ENCODE data around the gene SLC9A9.

SLC9A9 gene

DNA sequence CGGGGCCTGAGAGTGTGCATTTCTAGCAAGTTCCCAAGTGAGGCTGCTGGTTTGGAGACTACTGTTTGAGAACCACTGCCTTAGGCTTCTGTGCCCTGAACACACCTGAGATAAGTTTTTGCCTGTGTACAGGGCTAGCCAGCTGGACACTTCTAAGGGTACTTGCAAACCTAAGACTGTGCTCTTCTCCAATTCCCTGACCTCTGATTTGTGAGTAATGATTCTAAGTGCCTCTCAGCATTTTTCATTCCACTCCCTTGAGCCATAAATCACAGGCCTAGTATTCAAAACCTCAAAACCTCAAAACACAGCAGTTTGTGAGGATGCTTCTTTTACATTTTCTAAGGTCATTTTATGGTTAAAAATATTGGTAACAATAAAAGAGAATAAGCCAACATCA lies 580.3 kb downstream of the SLC9A9 start:
- H3K4me1 ChIP-seq (ENCODE audit: control extremely low read depth in 1 of 4, control insufficient read depth in 4 of 4, insufficient read depth in 4 of 4, low read length in 3 of 4): peaks cover 0 to 4% (median 0%) of the 10 kb centered on the region in 4 experiments
- no peak overlapping the region for H3K27ac ChIP-seq (ENCODE audit: insufficient read depth in 1 of 2, low read depth in 1 of 2, low read length in 2 of 2, poor library complexity in 1 of 2, severe bottlenecking in 2 of 2)
- no peaks in the 10 kb centered on the region for H3K27me3 ChIP-seq (replicated peaks in 2 of 5; ENCODE audit: control insufficient read depth in 4 of 5, insufficient read depth in 5 of 5, low read length in 4 of 5)
- CTCF ChIA-PET: interaction anchor here (0.7 to 1.2 kb wide), 2 partner anchors 9 to 10 kb away, joined by 3 read pairs; no protein-coding TSS in a partner anchor
- POLR2A ChIA-PET: no interaction called here
- DNase-seq: no peak
- peaks cover 0 to 2% (median 0%) of the 10 kb centered on the region in 4 experiments for H3K36me3 ChIP-seq (ENCODE audit: control insufficient read depth in 4 of 4, insufficient read depth in 4 of 4, low read length in 3 of 4)
- no peaks in the 10 kb centered on the region for H3K9me3 ChIP-seq (ENCODE audit: control extremely low read depth in 1 of 5, control insufficient read depth in 4 of 5, insufficient read depth in 2 of 5, low read depth in 1 of 5, low read length in 4 of 5)
- WGBS (ENCODE audit: insufficient coverage): 100% methylated on average over 1 of the region's 1 CpG
- H3K4me3 ChIP-seq (ENCODE audit: control insufficient read depth in 1 of 7, extremely low read depth in 1 of 7, insufficient read depth in 4 of 7, low read depth in 2 of 7, low read length in 6 of 7): no peak overlapping the region

DNA sequence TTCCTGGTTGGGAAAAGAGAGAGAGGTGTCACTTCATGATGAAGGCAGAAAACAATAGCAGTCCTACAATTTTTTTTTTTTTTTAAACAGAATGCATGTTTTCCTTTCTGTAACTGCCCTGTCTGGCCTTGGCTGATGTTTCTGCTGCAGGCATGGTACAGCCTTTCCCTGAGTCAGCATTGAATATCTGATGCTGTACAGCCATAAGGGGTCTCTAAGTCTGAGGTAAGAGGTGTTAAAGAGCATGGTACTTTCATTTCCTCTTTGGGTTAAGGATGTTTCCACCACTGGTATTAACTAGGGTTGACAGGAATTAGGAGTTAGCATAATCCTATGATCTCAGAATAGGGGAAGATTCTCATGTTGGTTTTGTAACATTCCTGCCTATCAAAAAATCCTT lies 581.3 kb downstream of the SLC9A9 start:
- Histone ChIP-seq H3K9me3 (ENCODE audit: control extremely low read depth in 1 of 5, control insufficient read depth in 4 of 5, insufficient read depth in 2 of 5, low read depth in 1 of 5, low read length in 4 of 5) (no peaks in the 10 kb centered on the region), H3K4me1 (ENCODE audit: control extremely low read depth in 1 of 4, control insufficient read depth in 4 of 4, insufficient read depth in 4 of 4, low read length in 3 of 4) (peaks cover 0 to 4% (median 0%) of the 10 kb centered on the region in 4 experiments), H3K27ac (ENCODE audit: insufficient read depth in 1 of 2, low read depth in 1 of 2, low read length in 2 of 2, poor library complexity in 1 of 2, severe bottlenecking in 2 of 2) (no peak overlapping the region), H3K4me3 (ENCODE audit: control insufficient read depth in 1 of 7, extremely low read depth in 1 of 7, insufficient read depth in 4 of 7, low read depth in 2 of 7, low read length in 6 of 7) (no peak overlapping the region), H3K36me3 (ENCODE audit: control insufficient read depth in 4 of 4, insufficient read depth in 4 of 4, low read length in 3 of 4) (peaks cover 0 to 2% (median 0%) of the 10 kb centered on the region in 4 experiments), H3K27me3 (replicated peaks in 2 of 5; ENCODE audit: control insufficient read depth in 4 of 5, insufficient read depth in 5 of 5, low read length in 4 of 5) (no peaks in the 10 kb centered on the region)
- CTCF ChIA-PET: interaction anchor here (0.6 kb wide), 4 partner anchors 109 to 1602 kb away, joined by 3 to 5 read pairs (median 4); no protein-coding TSS in a partner anchor
- DNase-seq: no peak
- POLR2A ChIA-PET: no interaction called here

DNA sequence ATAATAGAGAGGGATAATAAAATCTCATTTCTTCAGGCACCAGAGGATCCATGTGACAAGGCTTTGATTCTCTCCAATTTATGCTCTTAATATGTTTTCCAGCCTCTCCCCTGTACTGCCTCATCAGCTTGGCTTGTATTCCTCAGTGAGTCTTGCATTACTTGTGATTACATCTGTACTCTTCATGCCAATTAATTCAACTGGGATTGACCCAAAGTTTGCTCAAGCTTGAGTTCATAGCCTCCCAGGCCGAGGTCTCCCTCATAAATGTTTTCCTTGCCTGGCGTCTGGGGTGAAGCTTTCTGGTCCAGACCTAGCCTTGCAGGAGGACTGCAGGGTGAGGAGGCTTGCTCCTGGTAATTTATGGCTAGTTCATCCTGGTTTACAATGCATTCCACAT lies 581.8 kb downstream of the SLC9A9 start:
- Histone ChIP-seq H3K36me3 (ENCODE audit: control insufficient read depth in 4 of 4, insufficient read depth in 4 of 4, low read length in 3 of 4) (peaks cover 0 to 2% (median 0%) of the 10 kb centered on the region in 4 experiments), H3K4me1 (ENCODE audit: control extremely low read depth in 1 of 4, control insufficient read depth in 4 of 4, insufficient read depth in 4 of 4, low read length in 3 of 4) (peaks cover 0 to 4% (median 0%) of the 10 kb centered on the region in 4 experiments), H3K27ac (ENCODE audit: insufficient read depth in 1 of 2, low read depth in 1 of 2, low read length in 2 of 2, poor library complexity in 1 of 2, severe bottlenecking in 2 of 2) (no peak overlapping the region), H3K27me3 (replicated peaks in 2 of 5; ENCODE audit: control insufficient read depth in 4 of 5, insufficient read depth in 5 of 5, low read length in 4 of 5) (no peaks in the 10 kb centered on the region), H3K4me3 (ENCODE audit: control insufficient read depth in 1 of 7, extremely low read depth in 1 of 7, insufficient read depth in 4 of 7, low read depth in 2 of 7, low read length in 6 of 7) (no peak overlapping the region), H3K9me3 (ENCODE audit: control extremely low read depth in 1 of 5, control insufficient read depth in 4 of 5, insufficient read depth in 2 of 5, low read depth in 1 of 5, low read length in 4 of 5) (no peaks in the 10 kb centered on the region)
- DNase-seq: no peak
- POLR2A ChIA-PET: no interaction called here
- 100% methylated on average over 2 of the region's 2 CpGs for WGBS (ENCODE audit: insufficient coverage)
- CTCF ChIA-PET: interaction anchor here (0.6 to 1.5 kb wide), 5 partner anchors 14 to 1603 kb away, joined by 3 to 5 read pairs (median 3); no protein-coding TSS in a partner anchor

GRCh38 chr3:143265501-143266070 lies 582.7 kb downstream of the SLC9A9 start:
- peaks cover 0 to 4% (median 0%) of the 10 kb centered on the region in 4 experiments for H3K4me1 ChIP-seq (ENCODE audit: control extremely low read depth in 1 of 4, control insufficient read depth in 4 of 4, insufficient read depth in 4 of 4, low read length in 3 of 4)
- H3K36me3 ChIP-seq (ENCODE audit: control insufficient read depth in 4 of 4, insufficient read depth in 4 of 4, low read length in 3 of 4): peaks cover 0 to 2% (median 0%) of the 10 kb centered on the region in 4 experiments
- no peaks in the 10 kb centered on the region for H3K9me3 ChIP-seq (ENCODE audit: control extremely low read depth in 1 of 5, control insufficient read depth in 4 of 5, insufficient read depth in 2 of 5, low read depth in 1 of 5, low read length in 4 of 5)
- CTCF ChIA-PET: interaction anchor here (1.5 kb wide), 1 partner anchor 14 kb away, joined by 3 read pairs; no protein-coding TSS in a partner anchor
- no peak overlapping the region for H3K4me3 ChIP-seq (ENCODE audit: control insufficient read depth in 1 of 7, extremely low read depth in 1 of 7, insufficient read depth in 4 of 7, low read depth in 2 of 7, low read length in 6 of 7)
- POLR2A ChIA-PET: no interaction called here
- H3K27me3 ChIP-seq (replicated peaks in 2 of 5; ENCODE audit: control insufficient read depth in 4 of 5, insufficient read depth in 5 of 5, low read length in 4 of 5): no peaks in the 10 kb centered on the region
- DNase-seq: no peak
- 97% methylated on average over 5 of the region's 7 CpGs for WGBS (ENCODE audit: insufficient coverage)
- H3K27ac ChIP-seq (ENCODE audit: insufficient read depth in 1 of 2, low read depth in 1 of 2, low read length in 2 of 2, poor library complexity in 1 of 2, severe bottlenecking in 2 of 2): no peak overlapping the region

DNA sequence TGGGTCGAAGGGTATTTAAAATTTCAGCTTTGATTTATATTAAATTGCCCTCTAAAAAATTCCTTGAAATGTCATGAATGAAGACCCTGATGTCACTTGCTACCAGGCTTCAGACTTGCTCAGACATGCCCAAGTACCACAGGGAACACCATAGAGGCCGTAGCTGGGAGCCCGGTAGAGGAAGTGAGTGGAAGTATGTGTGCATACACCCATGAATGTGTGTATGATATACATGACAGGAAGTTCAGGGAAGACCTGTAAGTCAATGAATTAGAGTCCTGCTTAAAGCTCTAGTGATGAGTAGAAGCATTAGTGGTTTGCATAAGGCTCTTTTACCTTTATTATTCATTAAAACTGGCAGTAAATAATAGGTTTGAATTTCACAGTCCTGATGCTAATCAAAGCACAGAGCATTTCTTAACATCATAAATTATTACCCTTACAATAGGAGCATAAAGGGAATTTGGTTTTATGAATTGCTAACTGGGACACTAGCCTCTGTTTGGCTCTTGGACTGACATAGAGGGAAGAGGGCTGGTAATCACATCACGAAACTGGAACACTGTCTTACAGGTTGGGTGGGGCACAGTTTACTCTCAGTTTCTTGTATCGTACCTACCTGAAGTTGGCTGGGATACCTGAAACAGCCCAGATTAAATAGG lies 584.3 kb downstream of the SLC9A9 start:
- CTCF ChIA-PET: no interaction called here
- no peaks in the 10 kb centered on the region for H3K27me3 ChIP-seq (replicated peaks in 2 of 5; ENCODE audit: control insufficient read depth in 4 of 5, insufficient read depth in 5 of 5, low read length in 4 of 5)
- 96% methylated on average over 3 of the region's 5 CpGs for WGBS (ENCODE audit: insufficient coverage)

DNA sequence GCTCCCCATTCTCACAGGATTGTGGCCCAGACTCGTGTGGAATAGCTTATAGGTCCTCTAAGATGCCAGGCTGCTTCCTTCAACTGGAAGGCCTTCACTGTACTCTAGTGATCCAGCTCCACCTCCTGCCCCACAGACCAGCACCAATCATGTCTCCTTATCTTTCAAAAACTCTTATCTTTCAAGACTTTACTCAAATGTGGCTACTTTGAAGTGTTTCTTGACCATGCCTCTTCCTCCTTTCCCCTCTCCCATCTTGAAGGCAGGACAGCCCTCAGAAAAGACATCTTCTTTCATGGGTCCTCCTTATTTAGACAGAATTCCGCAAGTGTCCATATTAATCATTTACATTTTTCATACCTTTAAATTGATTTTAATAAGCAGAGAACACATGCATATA lies 586.4 kb downstream of the SLC9A9 start:
- no peak for DNase-seq
- H3K9me3 ChIP-seq (ENCODE audit: control extremely low read depth in 1 of 5, control insufficient read depth in 4 of 5, insufficient read depth in 2 of 5, low read depth in 1 of 5, low read length in 4 of 5): no peaks in the 10 kb centered on the region
- H3K36me3 ChIP-seq (ENCODE audit: control insufficient read depth in 4 of 4, insufficient read depth in 4 of 4, low read length in 3 of 4): peaks cover 0 to 2% (median 0%) of the 10 kb centered on the region in 4 experiments
- H3K27me3 ChIP-seq (replicated peaks in 2 of 5; ENCODE audit: control insufficient read depth in 4 of 5, insufficient read depth in 5 of 5, low read length in 4 of 5): no peaks in the 10 kb centered on the region
- POLR2A ChIA-PET: no interaction called here
- CTCF ChIA-PET: no interaction called here
- H3K27ac ChIP-seq (ENCODE audit: insufficient read depth in 1 of 2, low read depth in 1 of 2, low read length in 2 of 2, poor library complexity in 1 of 2, severe bottlenecking in 2 of 2): no peak overlapping the region
- H3K4me3 ChIP-seq (ENCODE audit: control insufficient read depth in 1 of 7, extremely low read depth in 1 of 7, insufficient read depth in 4 of 7, low read depth in 2 of 7, low read length in 6 of 7): no peak overlapping the region
- 77% methylated on average over 1 of the region's 2 CpGs for WGBS (ENCODE audit: insufficient coverage)
- peaks cover 0 to 4% (median 0%) of the 10 kb centered on the region in 4 experiments for H3K4me1 ChIP-seq (ENCODE audit: control extremely low read depth in 1 of 4, control insufficient read depth in 4 of 4, insufficient read depth in 4 of 4, low read length in 3 of 4)

More for the DNA sequence above, 584.3 kb downstream of the SLC9A9 start:
- DNase-seq: no peak
- Histone ChIP-seq H3K9me3 (ENCODE audit: control extremely low read depth in 1 of 5, control insufficient read depth in 4 of 5, insufficient read depth in 2 of 5, low read depth in 1 of 5, low read length in 4 of 5) (no peaks in the 10 kb centered on the region), H3K27ac (ENCODE audit: insufficient read depth in 1 of 2, low read depth in 1 of 2, low read length in 2 of 2, poor library complexity in 1 of 2, severe bottlenecking in 2 of 2) (no peak overlapping the region), H3K4me1 (ENCODE audit: control extremely low read depth in 1 of 4, control insufficient read depth in 4 of 4, insufficient read depth in 4 of 4, low read length in 3 of 4) (peaks cover 0 to 4% (median 0%) of the 10 kb centered on the region in 4 experiments), H3K4me3 (ENCODE audit: control insufficient read depth in 1 of 7, extremely low read depth in 1 of 7, insufficient read depth in 4 of 7, low read depth in 2 of 7, low read length in 6 of 7) (no peak overlapping the region), H3K36me3 (ENCODE audit: control insufficient read depth in 4 of 4, insufficient read depth in 4 of 4, low read length in 3 of 4) (peaks cover 0 to 2% (median 0%) of the 10 kb centered on the region in 4 experiments)
- POLR2A ChIA-PET: no interaction called here

DNA sequence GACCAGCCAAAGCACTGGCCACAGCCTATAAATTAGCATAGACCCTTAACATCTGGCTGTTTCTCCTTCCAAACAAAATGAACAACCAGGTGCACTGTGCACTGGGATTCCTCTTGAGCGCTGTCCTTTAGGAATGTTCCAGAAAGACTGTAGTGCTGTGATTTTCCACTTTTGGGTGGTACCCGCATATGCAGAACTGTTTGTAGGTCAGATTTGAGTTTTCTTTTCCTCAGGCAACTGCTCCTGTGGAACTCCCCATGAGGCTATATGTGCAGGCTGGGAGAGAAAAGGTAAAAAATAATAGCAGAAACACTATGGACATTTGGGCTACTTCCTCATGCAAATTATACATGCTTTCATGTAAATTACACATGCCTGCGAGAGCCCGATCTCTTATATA lies 589.6 kb downstream of the SLC9A9 start:
- H3K27ac ChIP-seq (ENCODE audit: insufficient read depth in 1 of 2, low read depth in 1 of 2, low read length in 2 of 2, poor library complexity in 1 of 2, severe bottlenecking in 2 of 2): no peak overlapping the region
- WGBS (ENCODE audit: insufficient coverage): 100% methylated on average over 2 of the region's 4 CpGs
- no peaks in the 10 kb centered on the region for H3K27me3 ChIP-seq (replicated peaks in 2 of 5; ENCODE audit: control insufficient read depth in 4 of 5, insufficient read depth in 5 of 5, low read length in 4 of 5)
- H3K9me3 ChIP-seq (ENCODE audit: control extremely low read depth in 1 of 5, control insufficient read depth in 4 of 5, insufficient read depth in 2 of 5, low read depth in 1 of 5, low read length in 4 of 5): no peaks in the 10 kb centered on the region
- ChIA-PET POLR2A (no interaction called here), CTCF (interaction anchor here (1.2 kb wide), 1 partner anchor 17 kb away, joined by 3 read pairs; no protein-coding TSS in a partner anchor)
- no peaks in the 10 kb centered on the region for H3K4me1 ChIP-seq (ENCODE audit: control extremely low read depth in 1 of 4, control insufficient read depth in 4 of 4, insufficient read depth in 4 of 4, low read length in 3 of 4)
- H3K4me3 ChIP-seq (ENCODE audit: control insufficient read depth in 1 of 7, extremely low read depth in 1 of 7, insufficient read depth in 4 of 7, low read depth in 2 of 7, low read length in 6 of 7): no peak overlapping the region
- H3K36me3 ChIP-seq (ENCODE audit: control insufficient read depth in 4 of 4, insufficient read depth in 4 of 4, low read length in 3 of 4): no peaks in the 10 kb centered on the region
- no peak for DNase-seq

All from common myeloid progenitor, CD34-positive (primary cell).